Measurements from ENCODE around the gene HES7. TPM values are rescaled to one million over a fixed set of nuclear protein-coding genes. Genes with fewer than 3 reads are reported as not detected.

The HES7 gene
- polyA plus RNA-seq, 1 of the 3 experiments (the other 2 are of a cell fraction) = 1.2 TPM

DNA sequence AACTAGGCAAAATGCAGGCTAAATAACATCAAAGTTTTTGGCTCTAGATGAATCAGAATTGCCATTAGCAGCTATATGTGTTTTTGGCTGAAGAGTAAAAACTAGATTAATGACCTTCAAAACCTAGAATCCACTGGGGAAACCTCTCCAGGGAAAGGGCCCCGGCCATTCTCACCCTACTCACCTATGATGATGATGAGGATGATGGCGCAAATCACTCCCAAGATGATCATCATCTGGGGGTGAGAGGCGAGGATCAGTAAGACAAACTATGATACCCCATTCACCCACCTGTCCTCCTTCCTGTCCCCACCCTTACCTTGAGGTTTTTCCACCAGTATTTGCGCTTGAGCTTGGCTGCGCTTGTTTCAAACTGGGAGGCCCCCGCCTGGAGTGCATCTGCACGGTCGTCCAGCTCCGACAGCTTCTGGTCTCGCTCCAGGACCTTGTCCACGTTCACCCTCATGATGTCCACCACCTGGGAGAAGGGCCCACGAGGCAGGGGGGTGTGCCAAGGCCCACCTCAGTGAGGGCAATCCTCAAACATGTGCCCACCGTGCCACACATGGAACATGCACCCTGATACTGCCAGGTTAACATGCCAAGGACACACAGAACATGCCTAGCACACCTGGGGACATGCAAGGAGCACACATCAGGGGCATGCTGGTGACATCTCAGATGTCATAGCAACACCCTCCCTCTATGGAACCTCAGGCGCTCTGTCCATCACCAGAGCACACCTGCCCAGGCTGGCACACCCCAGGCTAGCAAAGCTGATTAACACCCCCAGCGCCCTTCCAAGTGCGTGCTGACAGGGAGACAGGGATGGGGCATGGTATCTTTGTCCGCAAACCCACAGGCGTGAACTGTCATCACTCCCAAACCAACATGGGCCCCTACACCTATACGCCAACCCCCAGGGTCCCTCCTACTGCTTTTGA is 37.7 kb upstream of the HES7 start:
- Histone ChIP-seq H3K9me2 (no peaks in the 10 kb centered on the region), H3K36me3 (replicated peaks in 1 of 2; ENCODE audit: control insufficient read depth in 1 of 2, insufficient read depth in 2 of 2, low read length in 1 of 2) (peaks cover 15 to 23% of the 10 kb centered on the region in 2 experiments), H3K79me2 (ENCODE audit: insufficient read depth) (peaks cover 38% of the 10 kb centered on the region), H3K27me3 (ENCODE audit: insufficient read depth) (no peaks in the 10 kb centered on the region), H3K9ac (peak overlapping the region; percentile 100), H2AFZ (ENCODE audit: low read depth) (no peak overlapping the region), H3K27ac (ENCODE audit: low read depth in 2 of 2, low read length in 1 of 2) (peak overlapping the region in 1 of 2 experiments; percentile 74; a peak in 2 of 4 replicates), H3K4me2 (peak overlapping the region; percentile 99), H3K4me3 (ENCODE audit: low read depth in 2 of 2, low read length in 1 of 2) (peak overlapping the region; percentile 88 to 92), H3K9me3 (no peaks in the 10 kb centered on the region), H4K20me1 (ENCODE audit: insufficient read depth) (no peaks in the 10 kb centered on the region), H3K4me1 (ENCODE audit: control insufficient read depth in 1 of 2, insufficient read depth in 2 of 2, low read depth in 1 of 2, low read length in 1 of 2) (peaks cover 25 to 35% of the 10 kb centered on the region in 2 experiments; a peak in 3 of 4 replicates), H3F3A (replicated peaks; ENCODE audit: insufficient read depth) (peaks cover 46% of the 10 kb centered on the region)
- TF ChIP-seq FOSL2 (IDR thresholded peaks at IDR 0.05; ENCODE audit: borderline replicate concordance, low read depth) (no peak), GATA2 (CRISPR knock-in tag; IDR thresholded peaks at IDR 0.05) (0 out of 2 replicates have a peak, but pooled peaks have one; percentile 5)
- ChIA-PET POLR2A (interaction anchor here (1.6 kb wide), 1 partner anchor 12 kb away, joined by 9 read pairs; no protein-coding TSS in a partner anchor), CTCF (interaction anchor here (1.0 to 9.4 kb wide), 5 partner anchors 10 to 82 kb away, joined by 3 to 98 read pairs (median 3); no protein-coding TSS in a partner anchor)
- 67% methylated on average over 14 of the region's 19 CpGs for WGBS (ENCODE audit: low lambda C conversion rate)
- no peak for DNase-seq

DNA sequence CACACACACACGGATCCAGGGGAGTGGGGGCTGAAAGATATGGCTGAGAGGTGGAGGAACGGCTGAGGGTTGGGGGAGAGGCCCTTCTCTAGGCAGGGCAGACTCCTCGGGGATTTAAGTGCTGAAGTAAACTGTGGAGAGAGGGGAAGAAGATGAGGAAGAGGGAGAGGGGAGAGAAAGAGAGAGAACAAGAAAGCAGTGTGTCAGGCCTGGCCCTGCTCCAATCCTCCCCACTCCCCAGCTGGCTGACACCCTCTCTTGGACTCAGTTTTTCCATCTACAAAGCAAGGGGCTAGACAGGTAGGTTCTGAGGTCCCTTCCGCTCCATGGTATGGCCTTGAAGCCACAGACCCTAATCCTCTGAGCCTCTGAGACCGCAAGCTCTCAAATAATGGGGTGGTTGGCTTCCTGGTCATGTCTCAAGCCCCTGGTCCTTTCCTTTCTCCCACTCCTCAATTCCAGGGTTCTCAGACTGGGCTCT is 36.9 kb upstream of the HES7 start:
- TF ChIP-seq EZH2phosphoT487 (IDR thresholded peaks at IDR 0.05; ENCODE audit: borderline replicate concordance, low read depth) (no peak), NRF1 (IDR thresholded peaks at IDR 0.05; ENCODE audit: low read depth, low read length) (no peak), NFIC (IDR thresholded peaks at IDR 0.05; ENCODE audit: borderline replicate concordance) (no peak), ELF1 (IDR thresholded peaks at IDR 0.05) (no peak), EP300 (IDR thresholded peaks at IDR 0.05; ENCODE audit: borderline replicate concordance in 1 of 2, low read depth in 1 of 2, low read length in 1 of 2) (no peak), GATA2 (CRISPR knock-in tag; IDR thresholded peaks at IDR 0.05) (no peak)
- TF ChIP-seq, protein P1, sequence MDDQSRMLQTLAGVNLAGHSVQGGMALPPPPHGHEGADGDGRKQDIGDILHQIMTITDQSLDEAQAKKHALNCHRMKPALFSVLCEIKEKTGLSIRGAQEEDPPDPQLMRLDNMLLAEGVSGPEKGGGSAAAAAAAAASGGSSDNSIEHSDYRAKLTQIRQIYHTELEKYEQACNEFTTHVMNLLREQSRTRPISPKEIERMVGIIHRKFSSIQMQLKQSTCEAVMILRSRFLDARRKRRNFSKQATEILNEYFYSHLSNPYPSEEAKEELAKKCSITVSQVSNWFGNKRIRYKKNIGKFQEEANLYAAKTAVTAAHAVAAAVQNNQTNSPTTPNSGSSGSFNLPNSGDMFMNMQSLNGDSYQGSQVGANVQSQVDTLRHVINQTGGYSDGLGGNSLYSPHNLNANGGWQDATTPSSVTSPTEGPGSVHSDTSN (IDR thresholded peaks at IDR 0.05) = no peak
- Histone ChIP-seq H3K9me2 (no peaks in the 10 kb centered on the region), H3K79me2 (ENCODE audit: insufficient read depth) (peaks cover 39% of the 10 kb centered on the region), H4K20me1 (ENCODE audit: insufficient read depth) (no peaks in the 10 kb centered on the region), H3K27ac (ENCODE audit: low read depth in 2 of 2, low read length in 1 of 2) (peak overlapping the region in 1 of 2 experiments; percentile 74; a peak in 1 of 4 replicates), H3F3A (replicated peaks; ENCODE audit: insufficient read depth) (peaks cover 40% of the 10 kb centered on the region), H3K4me1 (ENCODE audit: control insufficient read depth in 1 of 2, insufficient read depth in 2 of 2, low read depth in 1 of 2, low read length in 1 of 2) (peaks cover 25 to 37% of the 10 kb centered on the region in 2 experiments; a peak in 3 of 4 replicates), H3K27me3 (ENCODE audit: insufficient read depth) (no peaks in the 10 kb centered on the region), H2AFZ (ENCODE audit: low read depth) (no peak overlapping the region), H3K4me2 (peak overlapping the region; percentile 99), H3K9ac (peak overlapping the region; percentile 100; the same call in 1 of the 2 replicates), H3K36me3 (replicated peaks in 1 of 2; ENCODE audit: control insufficient read depth in 1 of 2, insufficient read depth in 2 of 2, low read length in 1 of 2) (peaks cover 15 to 23% of the 10 kb centered on the region in 2 experiments), H3K9me3 (no peaks in the 10 kb centered on the region), H3K4me3 (ENCODE audit: low read depth in 2 of 2, low read length in 1 of 2) (no peak overlapping the region)
- WGBS (ENCODE audit: low lambda C conversion rate) = 67% methylated on average over 4 of the region's 5 CpGs
- CTCF ChIA-PET = interaction anchor here (1.0 to 9.4 kb wide), 5 partner anchors 11 to 81 kb away, joined by 3 to 98 read pairs (median 3); no protein-coding TSS in a partner anchor
- POLR2A ChIA-PET = interaction anchor here (1.6 kb wide), 1 partner anchor 13 kb away, joined by 9 read pairs; no protein-coding TSS in a partner anchor
- DNase-seq = no peak

Data from SK-N-SH (cell line).